Measurements from ENCODE around the gene HLA-DPB1.

Gene HLA-DPB1

DNA sequence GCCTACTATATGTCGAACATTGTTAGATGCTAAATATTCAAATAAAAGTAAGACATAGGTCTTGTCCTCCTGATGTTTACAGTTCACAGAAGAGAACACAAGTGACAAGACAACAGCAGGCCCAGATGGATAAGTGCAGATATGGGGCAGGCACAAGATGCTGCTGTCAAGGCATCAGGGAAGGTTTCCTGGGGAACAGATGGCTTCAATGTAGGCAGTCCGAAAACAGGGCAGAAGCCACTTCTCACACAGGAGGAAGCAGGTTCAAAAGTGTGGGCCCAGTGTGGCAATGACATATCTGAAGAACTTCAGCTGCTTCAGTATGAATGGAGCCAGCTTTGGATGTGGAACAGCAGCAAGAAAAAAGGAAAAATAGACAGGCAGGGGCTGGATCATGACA lies 32.5 kb downstream of the HLA-DPB1 start:
- no peak for TF ChIP-seq FOXM1 (IDR thresholded peaks at IDR 0.05; ENCODE audit: borderline replicate concordance, low read depth)
- TF ChIP-seq TCF12 (IDR thresholded peaks at IDR 0.05; ENCODE audit: low read depth), result no peak
- TF ChIP-seq EGR1 (IDR thresholded peaks at IDR 0.05), result no peak
- no peak for TF ChIP-seq ZBTB7A (IDR thresholded peaks at IDR 0.05; ENCODE audit: low read depth)
- TF ChIP-seq, protein P1, sequence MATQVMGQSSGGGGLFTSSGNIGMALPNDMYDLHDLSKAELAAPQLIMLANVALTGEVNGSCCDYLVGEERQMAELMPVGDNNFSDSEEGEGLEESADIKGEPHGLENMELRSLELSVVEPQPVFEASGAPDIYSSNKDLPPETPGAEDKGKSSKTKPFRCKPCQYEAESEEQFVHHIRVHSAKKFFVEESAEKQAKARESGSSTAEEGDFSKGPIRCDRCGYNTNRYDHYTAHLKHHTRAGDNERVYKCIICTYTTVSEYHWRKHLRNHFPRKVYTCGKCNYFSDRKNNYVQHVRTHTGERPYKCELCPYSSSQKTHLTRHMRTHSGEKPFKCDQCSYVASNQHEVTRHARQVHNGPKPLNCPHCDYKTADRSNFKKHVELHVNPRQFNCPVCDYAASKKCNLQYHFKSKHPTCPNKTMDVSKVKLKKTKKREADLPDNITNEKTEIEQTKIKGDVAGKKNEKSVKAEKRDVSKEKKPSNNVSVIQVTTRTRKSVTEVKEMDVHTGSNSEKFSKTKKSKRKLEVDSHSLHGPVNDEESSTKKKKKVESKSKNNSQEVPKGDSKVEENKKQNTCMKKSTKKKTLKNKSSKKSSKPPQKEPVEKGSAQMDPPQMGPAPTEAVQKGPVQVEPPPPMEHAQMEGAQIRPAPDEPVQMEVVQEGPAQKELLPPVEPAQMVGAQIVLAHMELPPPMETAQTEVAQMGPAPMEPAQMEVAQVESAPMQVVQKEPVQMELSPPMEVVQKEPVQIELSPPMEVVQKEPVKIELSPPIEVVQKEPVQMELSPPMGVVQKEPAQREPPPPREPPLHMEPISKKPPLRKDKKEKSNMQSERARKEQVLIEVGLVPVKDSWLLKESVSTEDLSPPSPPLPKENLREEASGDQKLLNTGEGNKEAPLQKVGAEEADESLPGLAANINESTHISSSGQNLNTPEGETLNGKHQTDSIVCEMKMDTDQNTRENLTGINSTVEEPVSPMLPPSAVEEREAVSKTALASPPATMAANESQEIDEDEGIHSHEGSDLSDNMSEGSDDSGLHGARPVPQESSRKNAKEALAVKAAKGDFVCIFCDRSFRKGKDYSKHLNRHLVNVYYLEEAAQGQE (IDR thresholded peaks at IDR 0.05; ENCODE audit: low read depth), result no peak
- no peak for TF ChIP-seq CEBPB (IDR thresholded peaks at IDR 0.05)
- TF ChIP-seq YY1 (IDR thresholded peaks at IDR 0.05; ENCODE audit: low read depth), result no peak
- TF ChIP-seq, protein P2, sequence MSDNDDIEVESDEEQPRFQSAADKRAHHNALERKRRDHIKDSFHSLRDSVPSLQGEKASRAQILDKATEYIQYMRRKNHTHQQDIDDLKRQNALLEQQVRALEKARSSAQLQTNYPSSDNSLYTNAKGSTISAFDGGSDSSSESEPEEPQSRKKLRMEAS (IDR thresholded peaks at IDR 0.05), result no peak
- no peak for TF ChIP-seq RAD21 (IDR thresholded peaks at IDR 0.05; ENCODE audit: low read depth)
- no peak for TF ChIP-seq TEAD4 (IDR thresholded peaks at IDR 0.05)
- TF ChIP-seq NFIC (IDR thresholded peaks at IDR 0.05), result no peak
- TF ChIP-seq EP300 (IDR thresholded peaks at IDR 0.05; ENCODE audit: borderline replicate concordance), result no peak
- TF ChIP-seq, protein P3, sequence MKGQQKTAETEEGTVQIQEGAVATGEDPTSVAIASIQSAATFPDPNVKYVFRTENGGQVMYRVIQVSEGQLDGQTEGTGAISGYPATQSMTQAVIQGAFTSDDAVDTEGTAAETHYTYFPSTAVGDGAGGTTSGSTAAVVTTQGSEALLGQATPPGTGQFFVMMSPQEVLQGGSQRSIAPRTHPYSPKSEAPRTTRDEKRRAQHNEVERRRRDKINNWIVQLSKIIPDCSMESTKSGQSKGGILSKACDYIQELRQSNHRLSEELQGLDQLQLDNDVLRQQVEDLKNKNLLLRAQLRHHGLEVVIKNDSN (IDR thresholded peaks at IDR 0.05), result no peak

DNA sequence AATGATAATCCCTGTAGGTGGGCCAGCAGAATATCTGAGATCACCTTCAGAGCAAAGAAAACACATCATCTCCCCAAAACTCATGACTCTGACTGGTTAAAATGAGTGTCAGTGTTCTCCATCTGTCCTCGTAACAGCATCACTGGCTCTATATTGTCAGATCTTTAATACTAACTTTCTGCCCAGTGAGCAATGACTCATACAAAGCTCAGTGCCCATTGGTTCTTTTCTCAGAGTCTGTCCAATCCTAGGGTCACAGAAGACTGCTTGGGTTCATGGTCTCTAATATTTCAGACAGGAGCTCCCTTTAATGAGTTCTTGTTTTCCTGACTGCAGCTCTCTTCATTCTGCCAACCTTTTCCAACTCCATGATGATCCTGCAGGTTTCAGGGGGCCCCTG lies 36.4 kb downstream of the HLA-DPB1 start:
- no peak for TF ChIP-seq TEAD4 (IDR thresholded peaks at IDR 0.05)
- no peak for TF ChIP-seq CEBPB (IDR thresholded peaks at IDR 0.05)
- no peak for TF ChIP-seq FOXM1 (IDR thresholded peaks at IDR 0.05; ENCODE audit: borderline replicate concordance, low read depth)
- no peak for TF ChIP-seq TAF1 (IDR thresholded peaks at IDR 0.05; ENCODE audit: low read depth)
- no peak for TF ChIP-seq RAD21 (IDR thresholded peaks at IDR 0.05; ENCODE audit: low read depth)
- peak; percentile 66 for TF ChIP-seq CREB1 (IDR thresholded peaks at IDR 0.05; ENCODE audit: low read depth)

DNA sequence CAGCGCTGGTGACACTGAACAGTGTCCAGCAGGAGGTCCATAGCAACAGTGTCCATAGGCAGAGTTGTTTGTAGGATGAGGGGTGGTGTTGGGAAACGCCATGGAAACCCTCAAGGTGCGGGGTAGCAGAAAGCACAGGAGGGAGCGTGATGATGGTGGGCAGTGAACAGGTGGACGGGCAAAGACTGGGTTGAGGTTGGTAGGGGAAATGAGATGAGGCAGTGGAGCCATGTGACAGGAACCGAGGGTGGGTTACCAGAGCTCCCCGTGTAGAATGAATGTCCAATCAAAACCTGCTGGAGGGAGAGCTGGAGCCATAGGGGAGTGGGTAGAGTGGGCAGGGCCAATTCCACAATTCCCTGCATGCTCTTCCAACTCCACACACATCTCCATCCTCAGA lies 38.0 kb downstream of the HLA-DPB1 start:
- TF ChIP-seq, protein P2 (IDR thresholded peaks at IDR 0.05), result no peak
- TF ChIP-seq, protein P3 (IDR thresholded peaks at IDR 0.05), result no peak
- TF ChIP-seq YY1 (IDR thresholded peaks at IDR 0.05; ENCODE audit: low read depth), result no peak
- no peak for TF ChIP-seq EGR1 (IDR thresholded peaks at IDR 0.05)
- TF ChIP-seq NFIC (IDR thresholded peaks at IDR 0.05), result no peak
- TF ChIP-seq, protein P1 (IDR thresholded peaks at IDR 0.05; ENCODE audit: low read depth), result no peak
- TF ChIP-seq ZBTB7A (IDR thresholded peaks at IDR 0.05; ENCODE audit: low read depth), result no peak
- TF ChIP-seq TAF1 (IDR thresholded peaks at IDR 0.05; ENCODE audit: low read depth), result no peak

DNA sequence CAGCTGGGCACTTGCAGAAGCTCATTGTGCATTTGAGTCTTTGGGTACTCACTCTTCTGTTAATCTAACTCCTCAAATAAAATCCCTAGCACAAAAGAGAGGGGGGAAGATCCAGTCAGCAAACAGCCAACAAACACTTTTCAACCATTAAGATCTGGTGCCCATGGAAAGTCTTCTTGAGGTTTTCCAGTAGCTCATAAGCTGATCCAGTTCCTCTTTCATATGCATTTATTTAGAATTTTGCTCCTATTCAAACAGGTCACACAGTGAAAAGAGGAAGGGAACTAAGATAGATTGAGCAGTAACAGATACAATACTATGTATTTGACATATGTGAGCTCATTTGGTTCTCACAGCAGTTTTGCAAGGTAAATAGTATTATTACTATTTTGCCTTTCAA lies 38.6 kb downstream of the HLA-DPB1 start:
- TF ChIP-seq, protein P1 (IDR thresholded peaks at IDR 0.05; ENCODE audit: low read depth), result no peak
- TF ChIP-seq, protein P2 (IDR thresholded peaks at IDR 0.05), result no peak
- no peak for TF ChIP-seq CREB1 (IDR thresholded peaks at IDR 0.05; ENCODE audit: low read depth)

DNA sequence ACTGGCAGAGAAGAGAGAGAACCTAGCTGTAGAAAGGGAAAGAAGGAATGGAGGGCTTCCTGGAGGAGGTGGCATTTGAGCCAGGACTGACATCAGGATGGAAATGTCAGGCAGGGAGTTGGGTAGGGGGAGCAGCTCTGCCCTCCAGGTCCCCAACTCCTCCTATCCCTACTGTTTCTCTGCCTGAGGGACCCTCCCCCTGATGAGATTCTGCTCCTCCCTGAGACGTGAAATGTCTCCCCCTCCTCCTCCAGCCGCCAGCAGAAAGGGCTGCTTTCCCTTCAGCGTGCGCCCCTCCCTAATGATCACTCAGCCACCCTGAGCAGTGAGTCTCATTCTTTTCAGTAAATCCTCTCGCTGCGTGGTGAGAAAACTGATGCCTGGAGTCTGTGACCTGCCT lies 40.6 kb downstream of the HLA-DPB1 start:
- TF ChIP-seq CEBPB (IDR thresholded peaks at IDR 0.05), result no peak
- no peak for TF ChIP-seq TAF1 (IDR thresholded peaks at IDR 0.05; ENCODE audit: low read depth)
- no peak for TF ChIP-seq YY1 (IDR thresholded peaks at IDR 0.05; ENCODE audit: low read depth)
- no peak for TF ChIP-seq ZBTB7A (IDR thresholded peaks at IDR 0.05; ENCODE audit: low read depth)
- no peak for TF ChIP-seq RAD21 (IDR thresholded peaks at IDR 0.05; ENCODE audit: low read depth)
- no peak for TF ChIP-seq EP300 (IDR thresholded peaks at IDR 0.05; ENCODE audit: borderline replicate concordance)
- no peak for TF ChIP-seq EGR1 (IDR thresholded peaks at IDR 0.05)
- TF ChIP-seq TCF12 (IDR thresholded peaks at IDR 0.05; ENCODE audit: low read depth), result no peak
- TF ChIP-seq TEAD4 (IDR thresholded peaks at IDR 0.05), result no peak
- TF ChIP-seq, protein P2 (IDR thresholded peaks at IDR 0.05), result no peak
- no peak for TF ChIP-seq NFIC (IDR thresholded peaks at IDR 0.05)
- no peak for TF ChIP-seq FOXM1 (IDR thresholded peaks at IDR 0.05; ENCODE audit: borderline replicate concordance, low read depth)
